HG03439 (cell line): ENCODE results near the gene COPS6.

Experiments
- ATAC-seq: cut with Tn5 transposase; IDR thresholded peaks from one replicate; pipeline ENCODE4 v1.9.1; 2021; ENCODE audit warnings: mild to moderate bottlenecking, moderate library complexity; ENCODE audit not compliant: unreplicated experiment

COPS6 gene

GRCh38 chr7:100101016-100101862 is 12.5 kb downstream of the COPS6 start, which contains the start of the genes AP4M1 and MCM7:
AP4M1 (plus strand) TSS chr7:100101643; CDS start chr7:100101715, 72 bp downstream.
MCM7 (minus strand) TSS chr7:100101397; CDS start chr7:100101294, 103 bp downstream.
- ATAC-seq, result peak; percentile 81

- no peak for ATAC-seq
Observed at GRCh38 chr7:100102950-100103840, 14.4 kb downstream of the COPS6 start.

GRCh38 chr7:100105534-100105933 is 16.8 kb downstream of the COPS6 start:
- ATAC-seq, result no peak

GRCh38 chr7:100106633-100107032 is 17.9 kb downstream of the COPS6 start:
- ATAC-seq, result no peak

GRCh38 chr7:100107125-100107737 is 18.5 kb downstream of the COPS6 start:
- no peak for ATAC-seq

- no peak for ATAC-seq
Observed at GRCh38 chr7:100107890-100108289, 19.1 kb downstream of the COPS6 start.

- ATAC-seq, result no peak
Observed at GRCh38 chr7:100109521-100110163, 20.9 kb downstream of the COPS6 start.

- ATAC-seq, result no peak
Observed at GRCh38 chr7:100111156-100111555, 22.4 kb downstream of the COPS6 start.

GRCh38 chr7:100111914-100112313 is 23.1 kb downstream of the COPS6 start:
- no peak for ATAC-seq

GRCh38 chr7:100115026-100115425 is 26.3 kb downstream of the COPS6 start:
- no peak for ATAC-seq

- ATAC-seq, result no peak
Observed at GRCh38 chr7:100118388-100119071, 29.8 kb downstream of the COPS6 start.

GRCh38 chr7:100119072-100119969 is 30.6 kb downstream of the COPS6 start, which contains the start of the genes CNPY4 and TAF6:
CNPY4 (plus strand) TSS chr7:100119634; CDS start chr7:100119745, 111 bp downstream.
TAF6 (minus strand) TSS chr7:100119358; CDS start chr7:100114209, 5,149 bp downstream.
- ATAC-seq, result peak; percentile 77

- ATAC-seq, result peak; percentile 37
Observed at GRCh38 chr7:100119970-100120732, 31.4 kb downstream of the COPS6 start.

GRCh38 chr7:100120733-100121036 is 31.9 kb downstream of the COPS6 start:
- ATAC-seq, result no peak

- no peak for ATAC-seq
Observed at GRCh38 chr7:100122067-100122466, 33.3 kb downstream of the COPS6 start.

GRCh38 chr7:100122568-100122967 is 33.8 kb downstream of the COPS6 start:
- ATAC-seq, result no peak

- ATAC-seq, result no peak
Observed at GRCh38 chr7:100124301-100125230, 35.8 kb downstream of the COPS6 start.
